Measurements from ENCODE around the gene ZNF750. TPM values are rescaled to one million over a fixed set of nuclear protein-coding genes. Genes with fewer than 3 reads are reported as not detected.

ZNF750 gene
- total RNA-seq, 2 donors from 2014 or later, result not detected

- DNase-seq, result no peak
- ATAC-seq, result no peak
- intact Hi-C loops (cut with DNase I), result no loop called here
Measured at GRCh38 chr17:82805254-82805653, 34.6 kb downstream of the ZNF750 start.

- ATAC-seq (peak; percentile 91 to 92), DNase-seq (peak; percentile 83)
- intact Hi-C loops (cut with DNase I), result no loop called here
Measured at GRCh38 chr17:82804442-82805191, 35.2 kb downstream of the ZNF750 start.

GRCh38 chr17:82803606-82804005 lies 36.2 kb downstream of the ZNF750 start:
- no peak for ATAC-seq
- intact Hi-C loops (cut with DNase I), result no loop called here
- no peak for DNase-seq

- ATAC-seq, result no peak
- intact Hi-C loops (cut with DNase I), result no loop called here
- no peak for DNase-seq
Measured at GRCh38 chr17:82803185-82803584, 36.6 kb downstream of the ZNF750 start.

- ATAC-seq, result no peak
- DNase-seq, result no peak
- intact Hi-C loops (cut with DNase I), result no loop called here
Measured at GRCh38 chr17:82802075-82802780, 37.6 kb downstream of the ZNF750 start.

- intact Hi-C loops (cut with DNase I), result no loop called here
- DNase-seq, result no peak
- ATAC-seq, result no peak
Measured at GRCh38 chr17:82801377-82801970, 38.3 kb downstream of the ZNF750 start.

GRCh38 chr17:82800885-82801284 lies 38.9 kb downstream of the ZNF750 start:
- DNase-seq, result no peak
- no peak for ATAC-seq
- intact Hi-C loops (cut with DNase I), result no loop called here

GRCh38 chr17:82799591-82799990 lies 40.2 kb downstream of the ZNF750 start:
- ATAC-seq (no peak), DNase-seq (no peak)
- intact Hi-C loops (cut with DNase I), result no loop called here

- intact Hi-C loops (cut with DNase I), result no loop called here
- ATAC-seq, result no peak
- DNase-seq, result no peak
Measured at GRCh38 chr17:82798752-82799151, 41.1 kb downstream of the ZNF750 start.

GRCh38 chr17:82797061-82797460 lies 42.8 kb downstream of the ZNF750 start:
- intact Hi-C loops (cut with DNase I), result no loop called here
- ATAC-seq (no peak), DNase-seq (no peak)

- intact Hi-C loops (cut with DNase I), result no loop called here
- peak in 1 of 2 donors; percentile 9 for ATAC-seq
- DNase-seq, result no peak
Measured at GRCh38 chr17:82795615-82796014, 44.2 kb downstream of the ZNF750 start.

GRCh38 chr17:82794781-82795482 lies 44.9 kb downstream of the ZNF750 start:
- no peak for DNase-seq
- ATAC-seq, result peak; percentile 42 to 56
- intact Hi-C loops (cut with DNase I), result no loop called here

GRCh38 chr17:82793974-82794630 lies 45.7 kb downstream of the ZNF750 start:
- intact Hi-C loops (cut with DNase I), result no loop called here
- DNase-seq (peak; percentile 41), ATAC-seq (no peak)

- ATAC-seq, result no peak
- intact Hi-C loops (cut with DNase I), result no loop called here
- no peak for DNase-seq
Measured at GRCh38 chr17:82791532-82791931, 48.3 kb downstream of the ZNF750 start.

- no peak for ATAC-seq
- intact Hi-C loops (cut with DNase I), result no loop called here
- no peak for DNase-seq
Measured at GRCh38 chr17:82790391-82790790, 49.4 kb downstream of the ZNF750 start.

GRCh38 chr17:82789806-82790205 lies 50.0 kb downstream of the ZNF750 start:
- ATAC-seq (peak; percentile 55 to 66), DNase-seq (no peak)
- intact Hi-C loops (cut with DNase I), result loop anchor here (10.0 kb wide), 2 partner anchors 85 to 125 kb away; no protein-coding TSS in a partner anchor

GRCh38 chr17:82789051-82789592 lies 50.7 kb downstream of the ZNF750 start:
- intact Hi-C loops (cut with DNase I), result loop anchor here (10.0 kb wide), 2 partner anchors 86 to 126 kb away; no protein-coding TSS in a partner anchor
- DNase-seq, result no peak
- ATAC-seq, result no peak

- intact Hi-C loops (cut with DNase I), result loop anchor here (10.0 kb wide), 2 partner anchors 86 to 126 kb away; no protein-coding TSS in a partner anchor
- ATAC-seq (peak in 1 of 2 donors; percentile 37), DNase-seq (no peak)
Measured at GRCh38 chr17:82788206-82789001, 51.4 kb downstream of the ZNF750 start.
